ENCODE data around the gene CROCC. TPM values are rescaled to one million over a fixed set of nuclear protein-coding genes. Genes with fewer than 3 reads are reported as not detected.
"Not testable (repeated sequence)": the region's sequence is repeated elsewhere in the genome, so short reads cannot be mapped to it uniquely, and the experiment has no call there.

CROCC gene
- total RNA-seq, 1 donor from 2014 or later, result 33.0 TPM

DNA sequence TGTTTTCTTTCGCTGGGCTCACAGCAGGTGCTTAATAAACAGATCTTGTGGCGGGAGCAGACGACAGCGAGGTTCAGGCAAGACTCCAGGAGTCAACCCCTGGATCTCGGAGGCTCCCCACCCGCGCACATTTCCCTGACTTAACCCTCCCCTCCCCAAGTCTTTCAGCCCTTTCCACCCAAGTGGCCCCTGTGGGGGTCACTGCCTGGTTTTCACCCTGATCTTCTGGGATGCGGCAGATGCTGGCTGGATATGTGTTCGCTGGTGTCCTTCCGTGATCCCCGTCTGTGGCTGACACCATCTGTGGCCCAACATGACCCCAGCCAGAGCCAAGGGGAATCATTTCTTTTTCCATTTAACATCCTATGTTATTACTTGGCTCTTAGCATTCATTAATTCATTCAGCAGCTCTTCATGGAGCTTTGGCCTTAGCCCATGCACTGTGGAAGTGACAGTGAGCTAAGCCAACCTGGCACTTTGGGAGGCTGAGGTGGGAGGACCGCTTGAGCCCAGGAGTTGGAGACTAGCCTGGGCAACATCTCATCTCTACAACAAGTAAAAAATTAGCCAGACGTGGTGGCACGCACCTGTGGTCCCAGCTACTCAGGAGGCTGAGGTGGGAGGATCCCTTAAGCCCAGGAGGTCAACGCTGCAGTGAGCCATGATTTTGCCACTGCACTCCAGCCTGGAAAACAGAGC is 6.7 kb upstream of the CROCC start:
- DNase-seq (ENCODE audit: low spot score), result not testable (repeated sequence)

- no peak for DNase-seq (ENCODE audit: low spot score)
These were observed 6.1 kb upstream of the CROCC start for GRCh38 chr1:16915627-16915973.

GRCh38 chr1:16916036-16916880 is 5.5 kb upstream of the CROCC start:
- DNase-seq (ENCODE audit: low spot score), result not testable (repeated sequence)

DNA sequence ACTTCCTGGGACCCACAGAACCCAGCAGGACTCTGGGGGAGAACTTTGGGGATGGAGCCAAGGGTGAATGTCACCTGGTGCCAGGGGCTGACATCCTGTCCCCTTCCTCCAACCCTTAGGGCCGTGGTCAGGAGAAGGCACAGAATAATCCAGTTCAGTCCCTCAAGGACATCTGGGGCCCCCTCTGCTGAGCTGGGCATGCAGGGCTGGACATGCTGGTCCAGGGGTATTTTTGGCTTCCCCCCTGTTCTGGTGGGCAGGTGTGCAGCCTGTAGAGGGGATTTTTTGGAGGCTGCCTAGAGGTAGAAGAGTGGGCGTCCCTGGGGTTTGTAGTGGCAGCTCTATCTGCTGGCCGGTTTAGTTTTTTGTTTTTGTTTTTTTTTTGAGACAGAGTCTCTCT is 3.4 kb upstream of the CROCC start:
- DNase-seq (ENCODE audit: low spot score), result no peak

DNA sequence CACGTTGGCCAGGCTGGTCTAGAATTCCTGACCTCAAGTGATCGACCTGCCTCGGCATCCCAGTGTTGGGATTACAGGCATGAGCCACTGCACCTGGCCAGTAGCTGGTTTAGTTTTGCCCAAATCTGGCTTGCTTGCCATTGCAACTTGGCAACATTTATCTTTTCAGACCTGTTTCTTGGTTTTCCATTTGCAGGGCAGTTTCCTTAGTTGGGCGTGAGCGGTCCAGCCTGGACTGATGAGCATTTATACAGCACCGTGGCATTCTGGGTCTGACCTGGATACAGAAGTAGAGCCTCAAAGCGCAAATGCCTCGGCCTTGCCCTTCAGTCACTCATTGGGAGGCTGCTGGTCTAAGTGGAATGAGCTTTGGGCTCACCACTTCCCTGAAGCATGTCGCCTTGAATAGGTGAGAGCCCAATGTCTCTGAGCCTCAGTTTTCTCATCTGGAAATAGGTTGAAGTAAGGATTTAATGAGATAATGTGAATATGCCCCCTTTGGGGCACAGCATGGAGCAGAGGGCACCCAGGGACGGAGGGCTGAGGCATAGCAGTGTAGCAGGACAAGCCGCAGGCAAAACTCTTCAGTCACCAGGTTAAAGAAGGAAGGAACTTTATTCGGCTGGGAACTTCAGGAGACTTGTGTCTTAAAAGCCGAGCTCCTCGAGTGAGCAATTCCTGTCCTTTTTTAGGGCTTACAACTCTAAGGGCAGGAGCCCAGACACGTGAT is 2.6 kb upstream of the CROCC start:
- DNase-seq (ENCODE audit: low spot score), result not testable (repeated sequence)

GRCh38 chr1:16920951-16921350 is 780 bp upstream of the CROCC start:
- no peak for DNase-seq (ENCODE audit: low spot score)

DNA sequence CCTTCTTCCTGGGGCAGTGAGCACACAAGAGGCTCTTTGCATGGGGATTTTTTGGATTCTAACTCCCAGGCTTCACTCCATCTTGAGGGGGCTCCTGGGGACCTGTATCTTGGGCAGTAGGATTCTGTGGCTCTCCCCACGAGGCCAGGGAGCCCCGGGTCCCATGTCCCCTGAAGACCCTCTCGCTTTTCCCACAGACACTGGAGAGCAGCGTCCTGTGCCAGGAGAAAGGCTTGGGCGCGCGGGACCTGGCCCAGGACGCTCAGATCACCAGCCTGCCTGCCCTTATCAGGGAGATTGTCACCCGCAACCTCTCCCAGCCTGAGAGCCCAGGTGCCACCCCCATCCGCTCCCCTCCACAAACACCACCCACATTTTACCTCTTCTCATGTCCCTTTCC is 735 bp downstream of the CROCC start:
- DNase-seq (ENCODE audit: low spot score), result no peak

- no peak for DNase-seq (ENCODE audit: low spot score)
These were observed 1.2 kb downstream of the CROCC start for GRCh38 chr1:16922885-16923431.

DNA sequence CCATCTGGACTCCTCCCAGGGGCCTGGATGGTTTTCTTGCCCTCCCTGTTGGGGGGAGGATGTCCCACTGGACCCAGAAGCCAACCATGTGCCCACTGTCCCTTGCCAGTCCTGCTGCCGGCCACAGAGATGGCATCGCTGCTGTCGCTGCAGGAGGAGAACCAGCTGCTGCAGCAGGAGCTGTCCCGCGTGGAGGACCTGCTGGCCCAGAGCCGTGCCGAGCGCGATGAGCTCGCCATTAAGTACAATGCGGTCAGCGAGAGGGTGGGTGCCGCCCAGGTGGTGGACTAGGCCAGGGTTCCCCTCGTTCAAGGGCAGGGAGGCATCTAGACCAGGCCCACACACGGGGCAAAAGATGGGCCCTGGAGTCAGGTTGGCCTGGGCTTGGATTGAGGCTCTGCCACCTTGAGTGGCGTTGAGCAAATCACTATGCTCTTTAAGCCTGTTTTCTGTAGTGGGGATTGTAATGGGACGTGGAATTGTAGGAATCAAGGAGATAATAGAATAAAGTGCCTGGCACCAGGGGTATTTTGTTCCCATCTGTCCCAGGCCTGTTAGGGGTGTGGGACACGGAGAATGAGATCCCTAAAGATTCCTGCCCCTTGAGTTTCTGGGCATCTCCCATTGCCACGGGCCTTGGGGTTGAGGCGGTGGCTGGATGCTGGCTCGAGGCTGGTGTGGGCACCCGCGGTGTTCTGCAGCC is 2.6 kb downstream of the CROCC start:
- no peak for DNase-seq (ENCODE audit: low spot score)

DNA sequence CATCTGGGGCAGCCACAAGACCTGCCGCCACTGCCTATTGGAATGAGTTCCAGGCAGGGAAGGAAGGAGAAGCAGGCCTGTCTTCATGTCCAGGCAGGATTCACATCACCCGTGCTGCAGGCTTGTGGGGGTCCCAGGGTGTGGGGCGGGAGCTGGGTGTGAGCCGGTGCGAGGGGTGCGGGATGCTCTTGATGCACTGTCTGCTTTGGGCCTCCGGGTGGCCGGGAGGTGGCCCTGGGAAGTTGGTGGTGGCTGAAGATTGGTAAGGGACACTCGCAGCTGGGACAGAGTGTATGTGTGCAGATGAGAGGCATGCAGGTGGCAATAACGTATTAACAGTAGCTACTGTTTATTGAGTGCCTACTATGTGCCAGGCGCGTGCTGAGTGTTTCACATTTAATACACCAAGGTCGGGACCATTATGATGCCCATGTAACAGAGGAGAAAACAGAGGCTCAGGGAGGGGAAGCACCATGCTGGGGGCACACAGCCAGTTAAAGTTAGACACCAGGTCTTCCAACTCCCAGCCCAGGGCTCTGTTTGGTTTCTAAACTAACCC is 3.3 kb downstream of the CROCC start:
- DNase-seq (ENCODE audit: low spot score), result no peak

GRCh38 chr1:16925635-16926490 is 4.1 kb downstream of the CROCC start:
- DNase-seq (ENCODE audit: low spot score), result no peak

GRCh38 chr1:16926491-16927073 is 4.9 kb downstream of the CROCC start:
- no peak for DNase-seq (ENCODE audit: low spot score)

- no peak for DNase-seq (ENCODE audit: low spot score)
These were observed 5.5 kb downstream of the CROCC start for GRCh38 chr1:16927256-16927655.

GRCh38 chr1:16927711-16928485 is 6.2 kb downstream of the CROCC start:
- DNase-seq (ENCODE audit: low spot score), result no peak

DNA sequence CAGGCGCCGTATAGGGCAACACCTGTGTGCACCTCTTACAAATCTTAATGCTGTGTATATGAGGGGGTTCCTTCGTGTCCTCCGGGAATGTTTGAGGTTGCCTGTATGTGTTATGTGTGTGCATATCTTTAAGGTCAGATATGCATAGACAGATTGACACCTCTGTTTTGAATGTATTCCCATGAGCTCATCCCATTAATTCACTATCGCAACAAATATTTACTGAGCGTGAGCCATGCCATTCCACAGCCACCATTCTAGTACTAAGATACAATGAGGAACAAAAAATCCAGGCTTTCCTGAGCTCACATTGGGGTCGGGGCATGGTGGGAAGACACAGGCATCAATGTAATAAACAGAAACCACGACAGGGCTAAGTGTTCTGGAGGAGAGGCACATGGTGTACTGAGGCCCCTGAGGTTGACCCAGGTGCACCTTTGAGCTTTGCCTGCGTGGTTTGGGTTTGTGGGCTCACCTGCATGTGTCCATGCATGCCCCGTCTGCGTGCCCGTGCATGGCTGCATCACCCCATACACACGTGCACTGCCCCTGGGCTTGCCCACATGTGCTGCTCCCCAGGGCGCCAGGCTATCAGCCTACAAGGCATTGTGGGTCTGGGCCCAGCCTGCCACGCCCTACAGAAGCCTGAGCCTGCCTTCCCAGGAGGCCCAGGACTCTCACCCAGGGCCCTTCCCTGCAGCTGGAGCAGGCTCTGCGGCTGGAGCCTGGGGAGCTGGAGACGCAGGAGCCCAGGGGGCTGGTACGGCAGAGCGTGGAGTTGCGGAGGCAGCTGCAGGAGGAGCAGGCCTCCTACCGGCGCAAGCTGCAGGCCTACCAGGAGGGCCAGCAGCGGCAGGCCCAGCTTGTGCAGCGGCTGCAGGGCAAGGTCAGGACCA is 7.7 kb downstream of the CROCC start:
- DNase-seq (ENCODE audit: low spot score), result not testable (repeated sequence)

DNA sequence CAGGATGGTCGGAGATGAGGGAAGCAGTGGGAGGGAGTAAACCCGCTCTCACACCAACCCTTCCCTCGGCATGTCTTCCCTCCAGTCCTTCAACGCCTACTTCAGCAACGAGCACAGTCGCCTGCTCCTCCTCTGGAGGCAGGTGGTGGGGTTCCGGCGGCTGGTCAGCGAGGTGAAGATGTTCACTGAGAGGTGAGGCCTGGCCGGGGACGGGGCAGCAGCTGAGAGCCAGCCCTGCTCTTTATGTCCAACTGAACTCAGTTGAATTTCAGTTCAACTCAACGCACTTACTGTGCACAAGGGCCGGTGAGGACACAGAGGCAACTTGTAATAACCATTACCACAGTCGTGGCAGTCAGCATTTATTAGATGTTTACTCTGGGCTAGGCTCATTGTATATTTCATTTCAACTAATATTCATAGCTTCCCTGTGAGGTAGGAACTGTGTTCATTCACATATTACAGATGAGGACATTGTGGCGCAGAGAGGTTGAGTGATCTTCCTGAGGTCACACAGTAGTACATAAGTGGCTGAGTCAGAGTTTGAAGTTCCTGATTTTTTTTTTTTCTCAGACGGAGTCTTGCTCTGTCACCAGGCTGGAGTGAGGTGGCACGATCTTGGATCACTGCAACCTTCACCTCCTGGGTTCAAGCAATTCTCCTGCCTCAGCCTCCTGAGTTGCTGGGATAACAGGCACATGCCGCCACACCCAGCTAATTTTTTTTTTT is 9.6 kb downstream of the CROCC start:
- not testable (repeated sequence) for DNase-seq (ENCODE audit: low spot score)

DNA sequence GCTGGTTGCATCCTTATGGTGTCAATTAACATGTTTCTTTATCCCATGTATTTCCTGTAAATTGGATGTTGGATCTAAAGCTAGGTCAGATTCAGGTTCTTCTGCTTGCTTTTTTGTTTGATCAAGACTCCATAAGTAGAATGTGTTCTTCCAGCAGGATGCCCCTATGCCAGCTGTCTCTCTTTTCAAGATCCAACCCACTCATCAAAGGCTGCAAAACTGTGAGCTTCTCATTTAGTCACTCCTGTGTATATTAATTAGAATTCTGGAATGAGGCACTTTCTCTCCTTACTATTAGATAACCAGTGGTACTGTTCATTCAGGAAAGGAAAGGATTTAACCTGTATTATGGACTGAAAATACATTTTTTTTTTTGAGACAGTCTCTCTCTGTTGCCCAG is 12.2 kb downstream of the CROCC start:
- not testable (repeated sequence) for DNase-seq (ENCODE audit: low spot score)
